PFSK-1 (cell line): Measurements from ENCODE around the gene STK16.

Experiments used
- POLR2AphosphoS5 ChIP-seq: IDR thresholded peaks from 2 replicates; pipeline ENCODE4 v1.6.1; 2012; ENCODE audit warnings: low read depth, mild to moderate bottlenecking, control low read depth, low read length, moderate library complexity
- SIN3A ChIP-seq: IDR thresholded peaks from 2 replicates; pipeline ENCODE4 v1.6.1; 2012; ENCODE audit warnings: mild to moderate bottlenecking, low read length, moderate library complexity, borderline replicate concordance; ENCODE audit not compliant: insufficient read depth
- TAF1 ChIP-seq: IDR thresholded peaks from 2 replicates; pipeline ENCODE4 v1.6.1; 2012; ENCODE audit warnings: low read length, control low read depth, borderline replicate concordance; ENCODE audit not compliant: insufficient read depth

DNA sequence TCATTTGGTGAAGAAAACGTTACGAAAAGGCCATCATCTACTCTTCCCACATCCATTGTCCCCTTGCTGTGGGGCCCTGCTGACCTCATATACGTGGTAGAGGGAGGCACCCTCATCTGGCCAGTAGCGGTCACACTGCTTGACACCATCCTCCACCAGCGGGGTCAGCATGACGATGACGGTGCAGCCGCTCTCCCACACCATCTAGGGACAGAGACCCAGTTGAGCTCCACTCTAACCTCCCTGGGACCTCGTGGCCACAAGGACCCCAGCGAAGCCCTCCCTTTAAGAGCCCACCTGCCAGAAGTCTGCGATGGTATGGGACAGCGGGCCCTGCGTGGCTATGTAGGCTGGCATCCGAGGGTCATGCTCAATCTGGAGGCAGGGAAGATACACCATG lies 50.9 kb downstream of the STK16 start:
- TF ChIP-seq POLR2AphosphoS5 = no peak
- TF ChIP-seq TAF1 = no peak
- no peak for TF ChIP-seq SIN3A
